Mucosa of descending colon (tissue), 3 donors: Measurements from ENCODE around the gene PTPN22. TPM values are rescaled to one million over a fixed set of nuclear protein-coding genes. Genes with fewer than 3 reads are reported as not detected.

Experiments
- ATAC-seq: fragments of 200-7000 bp; cut with Tn5 transposase; one replicate; pipeline ENCODE4 v1.9.1; 2020; ENCODE audit warnings: mild to moderate bottlenecking, moderate library complexity
- DNase-seq, 3 donors: peaks; one replicate each; pipeline ENCODE4 v3.0.0-alpha.2; 2020
- H3K36me3 ChIP-seq: fragments of 200-600 bp; one replicate; pipeline ENCODE4 v1.8.0; 2021; ENCODE audit warnings: low read depth, mild to moderate bottlenecking
- H3K4me1 ChIP-seq: fragments of 200-600 bp; one replicate; pipeline ENCODE4 v1.8.0; 2021; ENCODE audit warnings: low read depth, mild to moderate bottlenecking
- H3K4me3 ChIP-seq: fragments of 200-600 bp; one replicate; pipeline ENCODE4 v1.8.0; 2021; ENCODE audit warnings: mild to moderate bottlenecking
- H3K9me3 ChIP-seq: fragments of 200-600 bp; one replicate; pipeline ENCODE4 v1.8.0; 2021; ENCODE audit warnings: mild to moderate bottlenecking
- CTCF ChIP-seq: fragments of 200-600 bp; IDR thresholded peaks from one replicate; pipeline ENCODE4 v1.8.0; 2022; ENCODE audit warnings: antibody characterized with exemption, mild to moderate bottlenecking
- intact Hi-C, 2 donors: fragments of 100-400 bp; cut with DNase I in 1 of 2; cut with micrococcal nuclease in 1 of 2; formaldehyde crosslinking; loops; one replicate each; pipeline versions ENCODE4 v1.11.0 to v1.11.1; 2022; cut with DNase I, micrococcal nuclease
- total RNA-seq, 3 donors: library from RNA; stranded (reverse); fragmentation: NEBNext Ultra II Directional in 2 of 3; extraction: Animal tissue kit (Norgen Biotek cat#: 25700) in 2 of 3; gene quantifications; one replicate each; pipeline versions ENCODE4 v1.2.1 to v1.2.4, GENCODE V29; 2021 to 2023
- donor health status: DM: no; HTN: no; CAD: no; lungs with moderate emphysema.
- donor health status: DM: no; HTN: no; CAD: no.
- donor health status: DM: no; HTN: yes; CAD: no.

The PTPN22 gene
- total RNA-seq, 3 donors from 2014 or later, result 4.3 to 8.3 (median 5.2) TPM

- Histone ChIP-seq H3K4me1 (peaks cover 49% of the 10 kb centered on the region), H3K9me3 (no peaks in the 10 kb centered on the region), H3K4me3 (peak overlapping the region; percentile 54), H3K36me3 (peaks cover 8% of the 10 kb centered on the region)
- no peak for TF ChIP-seq CTCF
- ATAC-seq, result no peak
- DNase-seq, result peak in 1 of 3 donors; percentile 39
- intact Hi-C loops, result no loop called here
These were observed 32.2 kb upstream of the PTPN22 start for GRCh38 chr1:113903501-113904292.

- ATAC-seq (peak; percentile 20), DNase-seq (no peak)
- H3K36me3 ChIP-seq, result peaks cover 8% of the 10 kb centered on the region
- no peak for TF ChIP-seq CTCF
- H3K4me1 ChIP-seq, result peaks cover 48% of the 10 kb centered on the region
- intact Hi-C loops, result no loop called here
- no peak overlapping the region for H3K4me3 ChIP-seq
- no peaks in the 10 kb centered on the region for H3K9me3 ChIP-seq
These were observed 29.7 kb upstream of the PTPN22 start for GRCh38 chr1:113901191-113901590.

GRCh38 chr1:113899111-113899510, 27.6 kb upstream of the PTPN22 start:
- intact Hi-C loops, result loop anchor here in 1 of 2 donors (10.0 kb wide), 1 partner anchor 54 kb away; no protein-coding TSS in a partner anchor
- Histone ChIP-seq H3K36me3 (no peaks in the 10 kb centered on the region), H3K9me3 (no peaks in the 10 kb centered on the region), H3K4me1 (peaks cover 35% of the 10 kb centered on the region), H3K4me3 (no peak overlapping the region)
- no peak for TF ChIP-seq CTCF
- no peak for DNase-seq
- no peak for ATAC-seq

DNA sequence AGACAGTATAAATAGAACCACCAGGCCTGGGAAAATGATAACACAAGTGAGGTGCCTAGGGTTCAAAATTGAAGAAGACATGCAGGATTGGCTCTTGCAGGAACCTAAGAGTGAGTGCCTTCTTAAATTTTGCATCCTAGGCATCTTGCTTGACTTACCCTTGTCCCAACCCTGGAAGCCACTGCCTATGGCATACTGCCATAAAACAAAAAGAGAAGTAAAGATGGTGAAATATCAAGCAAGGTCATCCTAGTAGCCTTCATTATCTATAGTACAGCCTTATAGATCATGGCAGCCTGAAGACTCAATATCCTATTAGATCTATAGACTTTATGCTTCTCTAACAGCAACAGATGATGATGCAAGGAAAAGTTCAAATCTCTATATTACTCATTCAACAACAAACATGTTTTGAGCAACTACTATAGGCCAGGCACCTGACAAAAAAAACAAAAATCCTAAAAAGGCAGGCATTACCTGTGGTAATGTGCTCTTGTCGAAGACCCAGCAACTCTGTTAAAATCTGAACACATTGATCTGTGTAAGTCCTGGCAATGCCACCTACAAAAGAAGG, 26.8 kb upstream of the PTPN22 start:
- no peaks in the 10 kb centered on the region for H3K9me3 ChIP-seq
- intact Hi-C loops, result loop anchor here in 1 of 2 donors (10.0 kb wide), 1 partner anchor 54 kb away; no protein-coding TSS in a partner anchor
- no peaks in the 10 kb centered on the region for H3K36me3 ChIP-seq
- ATAC-seq (no peak), DNase-seq (no peak)
- no peak overlapping the region for H3K4me3 ChIP-seq
- H3K4me1 ChIP-seq, result peaks cover 30% of the 10 kb centered on the region
- no peak for TF ChIP-seq CTCF

- no peak for ATAC-seq
- Histone ChIP-seq H3K4me1 (peaks cover 15% of the 10 kb centered on the region), H3K4me3 (no peak overlapping the region), H3K36me3 (no peaks in the 10 kb centered on the region), H3K9me3 (no peaks in the 10 kb centered on the region)
- intact Hi-C loops, result loop anchor here in 1 of 2 donors (10.0 kb wide), 1 partner anchor 51 kb away; no protein-coding TSS in a partner anchor
- no peak for TF ChIP-seq CTCF
- DNase-seq, result no peak
These were observed 24.4 kb upstream of the PTPN22 start for GRCh38 chr1:113895961-113896360.
